A549 (cell line): Measurements from ENCODE around the gene CLDND1.

Experiments
- CTCF ChIP-seq: fragments of >200 bp; sonication (Bioruptor Twin); formaldehyde crosslinking; IDR thresholded peaks from 3 replicates; pipeline ENCODE4 v1.5.1; 2016
- EP300 ChIP-seq, 2 experiments: fragments of >200 bp; sonication (Bioruptor Twin); formaldehyde crosslinking; IDR thresholded peaks; 2 replicates in 1 of 2; 3 replicates in 1 of 2; pipeline ENCODE4 v1.6.1; 2016 to 2017
- POLR2A ChIP-seq: IDR thresholded peaks from 2 replicates; pipeline ENCODE4 v1.6.1; 2012; ENCODE audit warnings: mild to moderate bottlenecking, low read length

- peak; percentile 83 for TF ChIP-seq POLR2A
- no peak for TF ChIP-seq CTCF
- TF ChIP-seq EP300 (IDR thresholded peaks at IDR 0.05), result no peak
These were observed at the start of gene CLDND1 for GRCh38 chr3:98522544-98523281.
